Renal cortical epithelial cell (primary cell): ENCODE data around the gene RDH16. TPM values are rescaled to one million over a fixed set of nuclear protein-coding genes. Genes with fewer than 3 reads are reported as not detected.

Source experiments
- DNase-seq: peaks from one replicate; pipeline ENCODE4 v3.0.0-alpha.2; 2011; ENCODE audit warnings: low read depth
- total RNA-seq: library from RNA; depleted of rRNA; stranded (reverse); fragments of >200 nt; gene quantifications from 2 replicates; pipeline ENCODE4 v1.2.3, GENCODE V29; 2014

RDH16 gene
- total RNA-seq: 0.15 TPM in 1 of 2 replicates, not detected in the other

- no peak for DNase-seq
Observed at GRCh38 chr12:56957229-56958052, at the start of gene RDH16. TSS of gene RDH16 (minus strand) at chr12:56957608. CDS start at chr12:56957462, 146 bp downstream.

- DNase-seq: no peak
Observed at GRCh38 chr12:57006809-57007475, 49.5 kb upstream of the RDH16 start.

GRCh38 chr12:57005980-57006808 is 48.8 kb upstream of the RDH16 start, which contains the start of gene ZBTB39:
TSS of gene ZBTB39 (minus strand) at chr12:57006546. CDS start at chr12:57004917, 1,629 bp downstream.
- no peak for DNase-seq

GRCh38 chr12:57004651-57005050 is 47.2 kb upstream of the RDH16 start:
- no peak for DNase-seq

- no peak for DNase-seq
Observed at GRCh38 chr12:57003395-57003794, 46.0 kb upstream of the RDH16 start.

- DNase-seq: peak; percentile 38
Observed at GRCh38 chr12:57001448-57001906, 44.1 kb upstream of the RDH16 start.

- DNase-seq: peak; percentile 36
Observed at GRCh38 chr12:57000393-57000792, 43.0 kb upstream of the RDH16 start.

- DNase-seq: no peak
Observed at GRCh38 chr12:56999456-56999855, 42.0 kb upstream of the RDH16 start.

GRCh38 chr12:56998981-56999380 is 41.6 kb upstream of the RDH16 start:
- no peak for DNase-seq

- no peak for DNase-seq
Observed at GRCh38 chr12:56998316-56998715, 40.9 kb upstream of the RDH16 start.

- DNase-seq: no peak
Observed at GRCh38 chr12:56996793-56997545, 39.6 kb upstream of the RDH16 start.

- DNase-seq: no peak
Observed at GRCh38 chr12:56995930-56996496, 38.6 kb upstream of the RDH16 start.

- no peak for DNase-seq
Observed at GRCh38 chr12:56995201-56995929, 38.0 kb upstream of the RDH16 start.

- DNase-seq: no peak
Observed at GRCh38 chr12:56994231-56994746, 36.9 kb upstream of the RDH16 start.

GRCh38 chr12:56993346-56993745 is 35.9 kb upstream of the RDH16 start:
- no peak for DNase-seq

GRCh38 chr12:56991319-56992246 is 34.2 kb upstream of the RDH16 start:
- no peak for DNase-seq

- DNase-seq: no peak
Observed at GRCh38 chr12:56990648-56991318, 33.4 kb upstream of the RDH16 start.
